ENCODE results near the gene KRTAP20-3.

DNA sequence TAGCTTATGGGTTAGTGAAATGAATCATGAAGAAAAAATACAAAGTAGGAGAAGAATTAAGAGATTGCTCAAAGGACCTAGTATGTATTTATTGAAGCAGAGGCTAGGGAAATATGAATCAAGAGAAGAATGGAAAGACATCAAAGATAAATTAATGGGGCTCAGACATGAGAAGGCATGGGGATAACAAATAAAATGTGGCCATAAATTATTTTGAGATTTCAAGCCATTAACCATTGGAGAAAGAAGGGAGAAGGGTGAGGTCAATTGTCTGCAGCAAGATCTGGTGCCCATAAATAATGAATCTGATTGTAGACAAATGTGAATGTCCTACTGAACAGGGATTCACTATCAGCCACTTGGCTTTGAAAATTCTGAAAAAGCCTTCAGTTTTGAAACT is 10.2 kb downstream of the KRTAP20-3 start:
- no peak for TF ChIP-seq EZH2 (IDR thresholded peaks at IDR 0.05; ENCODE audit: insufficient read depth, low read length)
- TF ChIP-seq, protein P1, sequence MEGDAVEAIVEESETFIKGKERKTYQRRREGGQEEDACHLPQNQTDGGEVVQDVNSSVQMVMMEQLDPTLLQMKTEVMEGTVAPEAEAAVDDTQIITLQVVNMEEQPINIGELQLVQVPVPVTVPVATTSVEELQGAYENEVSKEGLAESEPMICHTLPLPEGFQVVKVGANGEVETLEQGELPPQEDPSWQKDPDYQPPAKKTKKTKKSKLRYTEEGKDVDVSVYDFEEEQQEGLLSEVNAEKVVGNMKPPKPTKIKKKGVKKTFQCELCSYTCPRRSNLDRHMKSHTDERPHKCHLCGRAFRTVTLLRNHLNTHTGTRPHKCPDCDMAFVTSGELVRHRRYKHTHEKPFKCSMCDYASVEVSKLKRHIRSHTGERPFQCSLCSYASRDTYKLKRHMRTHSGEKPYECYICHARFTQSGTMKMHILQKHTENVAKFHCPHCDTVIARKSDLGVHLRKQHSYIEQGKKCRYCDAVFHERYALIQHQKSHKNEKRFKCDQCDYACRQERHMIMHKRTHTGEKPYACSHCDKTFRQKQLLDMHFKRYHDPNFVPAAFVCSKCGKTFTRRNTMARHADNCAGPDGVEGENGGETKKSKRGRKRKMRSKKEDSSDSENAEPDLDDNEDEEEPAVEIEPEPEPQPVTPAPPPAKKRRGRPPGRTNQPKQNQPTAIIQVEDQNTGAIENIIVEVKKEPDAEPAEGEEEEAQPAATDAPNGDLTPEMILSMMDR (IDR thresholded peaks at IDR 0.05; ENCODE audit: insufficient read depth, low read depth, low read length): no peak
